H1 (cell line): Measurements from ENCODE around the gene DUSP3.

ENCODE experiments used
- EZH2 ChIP-seq: fragments of 200-600 bp; sonication (generic); IDR thresholded peaks from 2 replicates; pipeline ENCODE4 v1.7.1; 2012; ENCODE audit warnings: low read depth, mild to moderate bottlenecking, moderate library complexity, low read length, inconsistent platforms; ENCODE audit not compliant: severe bottlenecking
- PHF8 ChIP-seq: fragments of 200-600 bp; sonication (generic); conservative IDR thresholded peaks from 2 replicates; pipeline ENCODE4 v1.7.1; 2012; ENCODE audit warnings: low read depth, mild to moderate bottlenecking, inconsistent platforms, low read length, moderate library complexity
- POLR2AphosphoS5 ChIP-seq: IDR thresholded peaks from 2 replicates; pipeline ENCODE4 v1.6.1; 2011; ENCODE audit warnings: low read depth, low read length
- RAD21 ChIP-seq, 2 experiments: IDR thresholded peaks in 1 of 2; conservative IDR thresholded peaks in 1 of 2; 2 replicates each; pipeline ENCODE4 v1.6.1; 2011; ENCODE audit warnings: low read depth in 2 of 2, low read length in 2 of 2, improper control_type of control experiment in 1 of 2, inconsistent platforms in 1 of 2, mild to moderate bottlenecking in 1 of 2, moderate library complexity in 1 of 2
- RXRA ChIP-seq: IDR thresholded peaks from 2 replicates; pipeline ENCODE4 v1.6.1; 2011; ENCODE audit warnings: low read depth, mild to moderate bottlenecking, low read length, moderate library complexity; ENCODE audit not compliant: insufficient read depth
- SP1 ChIP-seq: IDR thresholded peaks from 2 replicates; pipeline ENCODE4 v1.6.1; 2011; ENCODE audit warnings: low read depth, low read length
- ZNF274 ChIP-seq: IDR thresholded peaks from 2 replicates; pipeline ENCODE4 v1.7.0; 2012; ENCODE audit warnings: low read length, borderline replicate concordance; ENCODE audit errors: extremely low read depth
- TF ChIP-seq, protein P1 (sequence below), 3 experiments: IDR thresholded peaks; 1 replicate in 2 of 3; 2 replicates in 1 of 3; pipeline versions ENCODE4 v1.5.1 to v1.6.1; 2011; ENCODE audit warnings: low read length in 3 of 3, mild to moderate bottlenecking in 3 of 3, inconsistent platforms in 2 of 3, low read depth in 1 of 3, moderate library complexity in 1 of 3; ENCODE audit not compliant: insufficient read depth in 1 of 3; ENCODE audit errors: control extremely low read depth in 1 of 3
- TF ChIP-seq, protein P2 (sequence below): IDR thresholded peaks from 2 replicates; pipeline ENCODE4 v1.6.1; 2011; ENCODE audit warnings: low read length, improper control_type of control experiment
- TF ChIP-seq, protein P3 (sequence below): IDR thresholded peaks from 2 replicates; pipeline ENCODE4 v1.6.1; 2012; ENCODE audit warnings: inconsistent platforms

- TF ChIP-seq ZNF274 (no peak), POLR2AphosphoS5 (no peak), RAD21 (IDR thresholded peaks at IDR 0.05 in 1 of 2, conservative IDR thresholded peaks at IDR 0.05 in 1 of 2; ENCODE audit: low read depth in 2 of 2, low read length in 2 of 2) (no peak), PHF8 (no peak), SP1 (no peak), RXRA (no peak), EZH2 (no peak)
- TF ChIP-seq, protein P1, sequence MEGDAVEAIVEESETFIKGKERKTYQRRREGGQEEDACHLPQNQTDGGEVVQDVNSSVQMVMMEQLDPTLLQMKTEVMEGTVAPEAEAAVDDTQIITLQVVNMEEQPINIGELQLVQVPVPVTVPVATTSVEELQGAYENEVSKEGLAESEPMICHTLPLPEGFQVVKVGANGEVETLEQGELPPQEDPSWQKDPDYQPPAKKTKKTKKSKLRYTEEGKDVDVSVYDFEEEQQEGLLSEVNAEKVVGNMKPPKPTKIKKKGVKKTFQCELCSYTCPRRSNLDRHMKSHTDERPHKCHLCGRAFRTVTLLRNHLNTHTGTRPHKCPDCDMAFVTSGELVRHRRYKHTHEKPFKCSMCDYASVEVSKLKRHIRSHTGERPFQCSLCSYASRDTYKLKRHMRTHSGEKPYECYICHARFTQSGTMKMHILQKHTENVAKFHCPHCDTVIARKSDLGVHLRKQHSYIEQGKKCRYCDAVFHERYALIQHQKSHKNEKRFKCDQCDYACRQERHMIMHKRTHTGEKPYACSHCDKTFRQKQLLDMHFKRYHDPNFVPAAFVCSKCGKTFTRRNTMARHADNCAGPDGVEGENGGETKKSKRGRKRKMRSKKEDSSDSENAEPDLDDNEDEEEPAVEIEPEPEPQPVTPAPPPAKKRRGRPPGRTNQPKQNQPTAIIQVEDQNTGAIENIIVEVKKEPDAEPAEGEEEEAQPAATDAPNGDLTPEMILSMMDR (IDR thresholded peaks at IDR 0.05; ENCODE audit: control extremely low read depth in 1 of 3, insufficient read depth in 1 of 3, low read depth in 1 of 3, low read length in 3 of 3) = no peak
- TF ChIP-seq, protein P2, sequence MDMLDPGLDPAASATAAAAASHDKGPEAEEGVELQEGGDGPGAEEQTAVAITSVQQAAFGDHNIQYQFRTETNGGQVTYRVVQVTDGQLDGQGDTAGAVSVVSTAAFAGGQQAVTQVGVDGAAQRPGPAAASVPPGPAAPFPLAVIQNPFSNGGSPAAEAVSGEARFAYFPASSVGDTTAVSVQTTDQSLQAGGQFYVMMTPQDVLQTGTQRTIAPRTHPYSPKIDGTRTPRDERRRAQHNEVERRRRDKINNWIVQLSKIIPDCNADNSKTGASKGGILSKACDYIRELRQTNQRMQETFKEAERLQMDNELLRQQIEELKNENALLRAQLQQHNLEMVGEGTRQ = no peak
- TF ChIP-seq, protein P3, sequence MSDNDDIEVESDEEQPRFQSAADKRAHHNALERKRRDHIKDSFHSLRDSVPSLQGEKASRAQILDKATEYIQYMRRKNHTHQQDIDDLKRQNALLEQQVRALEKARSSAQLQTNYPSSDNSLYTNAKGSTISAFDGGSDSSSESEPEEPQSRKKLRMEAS = no peak
These were observed 25.2 kb downstream of the DUSP3 start for GRCh38 chr17:43753493-43754129.
